Mesenteric fat pad (tissue), 1 donor: ENCODE measurements around the gene CCT4. TPM values are rescaled to one million over a fixed set of nuclear protein-coding genes. Genes with fewer than 3 reads are reported as not detected.

Experiments
- total RNA-seq: library from RNA; stranded (reverse); fragmentation: NEBNext Ultra II Directional; extraction: Animal tissue kit (Norgen Biotek cat#: 25700); gene quantifications from one replicate; pipeline ENCODE4 v1.2.1, GENCODE V29; 2021
- donor health status: DM: yes; HTN: yes; CAD: no.

CCT4 gene
- total RNA-seq, 1 donor from 2014 or later, result 107 TPM

Other genes starting within 250 kb of the CCT4 start
- 1.00 TPM for gene FAM161A, start 34.6 kb downstream of the CCT4 start, total RNA-seq
- 38.0 TPM for gene COMMD1, start 17.0 kb upstream of the CCT4 start, total RNA-seq